Dedifferentiated amniotic fluid mesenchymal stem cell (primary cell): ENCODE measurements around the gene C1QTNF9.
"Not testable (repeated sequence)": the region's sequence is repeated elsewhere in the genome, so short reads cannot be mapped to it uniquely, and the experiment has no call there.

Source experiments
- DNase-seq: peaks from one replicate; pipeline ENCODE4 v3.0.0-alpha.2; 2016; ENCODE audit errors: extremely low spot score

Gene C1QTNF9

GRCh38 chr13:24321416-24321815 lies 12.0 kb downstream of the C1QTNF9 start:
- not testable (repeated sequence) for DNase-seq

GRCh38 chr13:24322470-24322869 lies 13.1 kb downstream of the C1QTNF9 start:
- DNase-seq = not testable (repeated sequence)

DNA sequence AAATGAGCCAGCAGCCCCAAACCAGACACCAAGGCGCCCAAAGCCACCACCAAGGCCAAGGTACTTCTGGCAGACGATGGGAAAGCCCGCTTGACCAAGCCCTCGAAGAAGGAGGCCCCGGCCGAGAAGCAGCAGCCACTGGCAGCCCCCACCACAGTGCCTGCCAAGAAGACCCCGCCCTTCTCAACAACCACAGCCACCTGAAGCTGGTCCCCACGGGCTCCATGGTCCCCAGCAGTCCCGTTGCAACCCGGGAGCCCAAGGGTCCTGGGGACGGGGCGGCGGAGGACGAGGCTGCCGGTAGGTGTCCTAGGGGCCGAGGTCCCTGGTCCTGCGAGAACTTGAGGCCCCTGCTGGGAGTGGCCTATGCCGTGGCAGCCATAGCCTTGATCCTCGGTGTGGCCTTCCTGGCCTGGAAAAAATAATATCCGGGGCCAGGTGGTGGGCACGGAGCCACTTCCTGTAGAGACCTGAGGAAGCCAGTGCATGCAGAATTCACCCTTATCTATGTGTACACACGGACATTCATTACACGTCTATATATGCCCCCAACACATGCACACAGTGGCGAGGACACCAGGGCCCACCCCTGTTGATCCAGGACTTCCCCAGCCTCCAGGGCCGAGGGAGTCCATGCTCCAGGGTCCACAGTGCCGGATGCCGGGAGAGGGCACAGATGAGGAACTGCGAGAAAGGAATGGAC lies 13.8 kb downstream of the C1QTNF9 start:
- no peak for DNase-seq

DNA sequence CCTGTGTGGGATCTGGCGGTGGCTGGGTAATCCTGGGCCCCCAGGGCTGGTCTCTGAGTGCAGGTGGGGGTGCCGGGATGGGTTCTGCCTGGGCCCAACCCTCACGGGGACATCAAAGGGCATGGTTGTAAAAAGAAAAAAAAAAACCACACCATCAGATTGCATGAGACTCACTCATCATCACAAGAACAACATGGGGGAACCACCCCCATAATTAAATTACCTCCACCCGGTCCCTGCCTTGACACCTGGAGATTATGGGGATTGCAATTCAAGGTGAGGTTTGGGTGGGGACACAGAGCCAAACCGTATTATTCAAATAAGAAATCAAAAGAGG lies 14.3 kb downstream of the C1QTNF9 start:
- no peak for DNase-seq

DNA sequence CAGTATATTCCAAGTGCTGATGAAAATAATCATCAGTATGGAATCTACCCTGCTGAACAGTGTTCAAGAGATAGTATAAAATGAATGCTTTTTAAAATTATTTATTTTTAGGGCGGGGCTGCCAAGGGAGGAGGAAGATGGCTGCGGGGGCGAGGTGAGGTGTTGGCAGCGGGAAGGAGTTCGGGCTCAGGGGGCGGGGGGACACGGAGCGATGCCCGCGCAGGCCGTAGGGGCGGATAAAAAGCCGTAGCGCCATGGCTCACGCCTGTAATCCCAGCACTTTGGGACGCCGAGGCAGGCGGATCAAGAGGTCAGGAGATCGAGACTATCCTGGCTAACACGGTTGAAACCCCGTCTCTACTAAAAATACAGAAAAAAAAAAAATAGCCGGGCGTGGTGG lies 18.2 kb downstream of the C1QTNF9 start:
- DNase-seq = not testable (repeated sequence)

- no peak for DNase-seq
These were observed 18.8 kb downstream of the C1QTNF9 start for GRCh38 chr13:24328145-24328544.

GRCh38 chr13:24338721-24339120 lies 29.3 kb downstream of the C1QTNF9 start:
- DNase-seq = no peak

- no peak for DNase-seq
These were observed 30.7 kb downstream of the C1QTNF9 start for GRCh38 chr13:24339937-24340607.

GRCh38 chr13:24340608-24340955 lies 31.2 kb downstream of the C1QTNF9 start:
- no peak for DNase-seq

- no peak for DNase-seq
These were observed 32.1 kb downstream of the C1QTNF9 start for GRCh38 chr13:24341439-24341838.

DNA sequence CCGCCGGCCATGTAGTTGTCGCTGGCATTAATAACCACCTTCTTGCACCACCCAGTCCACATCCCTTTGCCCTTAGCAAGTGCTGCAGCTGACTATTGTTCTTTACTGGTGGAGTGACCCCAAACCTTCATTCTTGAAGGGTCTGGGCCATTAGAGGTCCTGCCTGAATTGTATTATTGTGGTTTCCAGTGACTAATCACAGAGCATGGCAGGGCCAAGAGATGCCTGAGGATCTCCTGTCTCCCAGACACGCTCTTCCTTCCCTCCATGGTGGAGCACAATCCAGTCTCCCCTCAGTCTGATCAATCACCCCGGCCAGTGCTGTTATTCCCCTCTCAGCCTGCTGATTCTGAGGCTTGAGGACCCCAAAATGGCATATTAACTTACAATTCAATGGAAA lies 39.0 kb downstream of the C1QTNF9 start:
- DNase-seq = no peak

DNA sequence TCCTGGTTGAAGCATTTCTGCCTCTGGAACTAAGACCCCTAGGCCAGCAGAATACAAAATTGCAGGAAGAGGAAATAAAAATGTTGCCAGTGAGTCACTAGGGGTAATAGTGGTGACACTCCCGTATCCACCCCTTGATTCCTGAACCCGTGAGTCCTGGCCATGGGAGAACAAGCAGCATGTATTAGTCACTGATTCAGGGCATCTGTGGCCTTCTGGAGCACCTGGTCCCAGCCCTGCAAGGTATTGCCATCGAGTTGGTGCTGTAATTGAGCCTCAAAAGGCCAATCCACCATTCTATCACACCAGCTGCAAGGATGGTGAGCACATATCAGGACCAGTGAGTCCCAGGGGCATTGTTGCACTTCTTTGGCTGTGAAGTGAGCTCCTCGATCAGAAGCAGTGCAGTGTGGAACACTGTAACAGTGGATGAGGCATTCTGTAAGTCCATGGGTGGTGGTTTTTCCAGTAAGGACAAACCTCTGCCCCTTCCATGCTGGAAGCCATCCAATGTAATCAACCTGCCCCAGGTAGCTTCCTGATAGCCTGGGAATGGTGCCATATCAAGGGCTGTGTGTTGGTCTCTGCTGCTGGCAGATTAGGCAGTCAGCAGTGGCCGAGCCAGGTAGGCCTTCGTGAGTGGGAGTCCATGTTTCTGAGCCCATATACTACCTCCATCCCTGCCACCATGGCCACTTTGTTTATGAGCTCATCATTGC lies 39.6 kb downstream of the C1QTNF9 start:
- no peak for DNase-seq

- DNase-seq = not testable (repeated sequence)
These were observed 40.6 kb downstream of the C1QTNF9 start for GRCh38 chr13:24349778-24350664.

DNA sequence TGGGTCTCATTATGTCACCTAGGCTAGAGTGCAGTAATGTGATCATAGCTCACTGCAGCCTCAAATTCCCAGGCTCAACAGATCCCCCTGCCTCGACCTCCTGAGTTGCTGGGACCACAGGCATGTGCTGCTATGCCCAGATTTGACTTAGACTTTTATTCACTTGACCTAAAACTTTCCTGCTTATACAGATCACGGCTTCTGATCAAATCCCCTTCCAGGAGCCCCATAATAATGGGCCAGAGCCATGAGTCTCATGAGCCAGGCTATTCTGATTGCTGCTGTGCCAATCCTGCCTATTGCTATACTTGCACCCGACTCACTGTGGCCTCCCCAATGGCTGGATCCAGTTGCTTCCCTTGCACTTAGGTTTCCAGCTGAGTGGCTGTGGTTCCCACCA lies 42.0 kb downstream of the C1QTNF9 start:
- DNase-seq = no peak

GRCh38 chr13:24353736-24354135 lies 44.4 kb downstream of the C1QTNF9 start:
- no peak for DNase-seq

- no peak for DNase-seq
These were observed 45.7 kb downstream of the C1QTNF9 start for GRCh38 chr13:24355103-24355502.

DNA sequence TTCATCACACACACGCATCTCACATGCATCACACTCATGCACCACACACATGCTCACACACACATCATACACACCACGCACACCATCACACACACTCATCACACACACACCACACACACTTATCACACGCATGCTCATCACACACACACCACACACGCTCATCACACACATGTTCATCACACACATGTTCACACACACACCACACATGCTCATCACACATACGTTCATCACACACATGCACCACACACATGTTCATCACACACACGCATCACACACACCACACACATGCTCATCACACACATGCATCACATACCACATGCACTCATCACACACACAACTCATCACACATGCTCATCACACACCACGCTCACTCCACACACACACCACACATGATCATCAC lies 46.9 kb downstream of the C1QTNF9 start:
- no peak for DNase-seq

- DNase-seq = no peak
These were observed 47.5 kb downstream of the C1QTNF9 start for GRCh38 chr13:24356837-24357236.

GRCh38 chr13:24357756-24358155 lies 48.4 kb downstream of the C1QTNF9 start:
- DNase-seq = no peak

GRCh38 chr13:24358836-24359235 lies 49.5 kb downstream of the C1QTNF9 start:
- not testable (repeated sequence) for DNase-seq

DNA sequence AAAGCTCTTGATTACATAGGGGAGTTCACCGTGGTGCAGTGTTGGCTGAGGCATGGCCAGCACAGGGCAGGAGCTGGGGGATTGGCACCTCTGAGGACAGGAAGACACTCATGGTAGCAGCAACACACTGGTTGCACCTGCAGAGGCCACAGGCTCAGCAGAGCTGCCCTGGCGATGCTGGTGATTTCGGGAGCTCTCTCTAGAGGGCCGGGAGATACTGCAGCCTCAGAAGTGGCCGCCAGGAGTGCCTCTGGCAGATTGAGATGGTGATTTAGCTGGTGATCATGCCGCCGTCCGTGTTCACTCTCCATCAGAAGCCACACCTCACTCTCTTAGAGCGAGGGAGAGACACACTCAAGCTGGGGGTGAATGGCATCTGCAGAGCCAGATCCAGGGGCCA lies 49.9 kb downstream of the C1QTNF9 start:
- not testable (repeated sequence) for DNase-seq

GRCh38 chr13:24360106-24360505 lies 50.7 kb downstream of the C1QTNF9 start:
- DNase-seq = no peak
